ENCODE measurements around the gene NT5DC3.

NT5DC3 gene

DNA sequence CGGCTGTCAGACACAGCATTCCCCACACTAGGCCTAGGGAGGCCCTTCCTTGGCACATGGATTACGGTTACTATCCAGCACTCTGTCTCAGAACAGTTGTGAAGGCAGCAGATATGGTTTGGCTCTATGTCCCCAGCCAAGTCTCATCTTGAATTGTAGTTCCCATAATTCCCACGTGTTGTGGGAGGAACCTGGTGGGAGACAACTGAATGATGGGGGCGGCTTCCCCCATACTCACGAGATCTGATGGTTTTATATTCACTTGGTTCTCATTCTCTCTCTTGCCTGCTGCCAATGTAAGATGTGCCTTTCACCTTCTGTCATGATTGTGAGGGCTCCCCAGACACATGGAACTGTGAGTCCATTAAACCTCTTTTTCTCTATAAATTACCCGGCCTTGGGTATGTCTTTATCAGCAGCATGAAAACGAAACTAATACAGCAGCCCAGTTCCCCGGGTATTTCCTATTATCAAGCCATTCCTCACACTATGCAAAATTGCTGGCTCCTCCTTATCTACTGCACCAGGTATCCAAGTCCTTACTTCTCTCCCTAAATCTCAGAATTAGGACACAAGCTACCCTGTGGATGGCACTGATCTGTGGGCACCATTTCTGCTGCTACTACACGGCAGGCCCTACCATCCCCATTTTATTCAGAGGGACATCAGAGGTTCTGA is 33.3 kb downstream of the NT5DC3 start:
- H3K4me3 ChIP-seq (ENCODE audit: control insufficient read depth, low read depth, low read length): no peak overlapping the region
- no peak for TF ChIP-seq CTCF (IDR thresholded peaks at IDR 0.05; ENCODE audit: control insufficient read depth, insufficient read depth, low read depth, low read length, missing control alignments)
- DNase-seq (ENCODE audit: low read depth): no peak

DNA sequence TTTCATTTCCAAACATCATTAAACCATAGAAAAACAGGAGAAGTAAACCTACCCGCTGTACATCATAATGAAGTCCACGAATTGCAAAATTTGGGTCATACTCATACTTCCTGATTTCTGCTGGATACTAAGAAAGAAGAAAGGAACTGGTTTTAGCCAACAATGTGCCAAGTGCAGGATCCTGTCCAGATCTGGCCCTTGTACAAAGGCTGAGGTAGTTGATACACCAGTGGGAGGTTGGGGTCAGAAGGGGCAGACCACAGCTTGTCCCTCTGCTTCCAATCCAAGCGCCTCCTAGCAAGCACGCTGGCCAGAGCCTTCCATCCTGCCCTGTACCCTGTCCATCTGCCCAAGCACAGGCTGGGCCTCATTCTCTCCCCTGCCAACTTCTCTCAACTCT is 34.2 kb downstream of the NT5DC3 start:
- no peak for DNase-seq (ENCODE audit: low read depth)
- no peak overlapping the region for H3K4me3 ChIP-seq (ENCODE audit: control insufficient read depth, low read depth, low read length)
- TF ChIP-seq CTCF (IDR thresholded peaks at IDR 0.05; ENCODE audit: control insufficient read depth, insufficient read depth, low read depth, low read length, missing control alignments): no peak

DNA sequence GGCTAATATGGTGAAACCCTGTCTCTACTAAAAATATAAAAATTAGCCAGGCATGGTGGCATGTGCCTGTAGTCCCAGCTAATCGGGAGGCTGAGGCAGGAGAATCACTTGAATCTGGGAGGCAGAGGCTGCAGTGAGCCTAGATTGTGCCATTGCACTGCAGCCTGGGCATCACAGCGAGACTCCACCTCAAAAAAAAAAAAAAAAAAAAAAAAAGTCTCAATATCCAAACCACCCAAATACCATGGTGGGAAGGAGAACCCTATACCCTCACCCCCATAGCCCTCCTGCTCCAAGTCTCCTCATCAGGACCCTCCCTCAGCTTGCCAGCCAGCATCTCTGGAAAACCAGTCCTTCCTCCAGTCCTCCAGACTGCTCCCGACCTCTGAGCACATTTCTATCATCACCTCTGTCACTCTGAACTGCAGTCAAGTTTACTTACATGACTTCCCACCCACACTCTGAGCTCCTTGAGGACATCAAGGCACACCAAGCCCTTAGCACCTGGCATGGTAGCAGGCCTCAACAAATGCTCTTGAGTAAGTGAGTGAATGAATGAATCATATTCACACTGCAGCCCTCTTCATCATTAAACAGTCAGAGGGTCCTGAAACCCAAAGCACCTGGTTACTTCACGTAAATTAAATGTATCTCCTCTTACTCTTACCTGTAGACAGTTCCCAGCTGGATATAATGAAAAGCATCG is 35.2 kb downstream of the NT5DC3 start:
- no peak for DNase-seq (ENCODE audit: low read depth)
- H3K4me3 ChIP-seq (ENCODE audit: control insufficient read depth, low read depth, low read length): no peak overlapping the region
- no peak for TF ChIP-seq CTCF (IDR thresholded peaks at IDR 0.05; ENCODE audit: control insufficient read depth, insufficient read depth, low read depth, low read length, missing control alignments)

GRCh38 chr12:103803847-103804246 is 37.2 kb downstream of the NT5DC3 start:
- H3K4me3 ChIP-seq (ENCODE audit: control insufficient read depth, low read depth, low read length): no peak overlapping the region
- no peak for TF ChIP-seq CTCF (IDR thresholded peaks at IDR 0.05; ENCODE audit: control insufficient read depth, insufficient read depth, low read depth, low read length, missing control alignments)
- DNase-seq (ENCODE audit: low read depth): no peak

DNA sequence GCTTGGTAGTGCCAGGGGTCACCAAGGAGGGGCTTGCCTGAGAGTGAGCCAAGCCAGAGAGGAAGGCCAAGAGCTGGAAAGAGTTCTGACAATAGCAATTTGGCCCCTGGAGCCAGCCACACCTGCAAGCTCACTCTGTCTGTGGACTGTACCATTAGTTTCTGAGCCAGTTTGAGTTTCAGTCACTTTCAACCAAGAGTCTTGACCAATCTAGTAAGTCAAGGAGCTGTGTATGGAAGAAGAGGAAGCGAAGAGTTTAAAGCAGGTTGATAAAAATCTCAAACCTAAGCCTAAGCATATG is 38.5 kb downstream of the NT5DC3 start:
- no peak for DNase-seq (ENCODE audit: low read depth)
- no peak for TF ChIP-seq CTCF (IDR thresholded peaks at IDR 0.05; ENCODE audit: control insufficient read depth, insufficient read depth, low read depth, low read length, missing control alignments)
- H3K4me3 ChIP-seq (ENCODE audit: control insufficient read depth, low read depth, low read length): no peak overlapping the region

- no peak for TF ChIP-seq CTCF (IDR thresholded peaks at IDR 0.05; ENCODE audit: control insufficient read depth, insufficient read depth, low read depth, low read length, missing control alignments)
- no peak overlapping the region for H3K4me3 ChIP-seq (ENCODE audit: control insufficient read depth, low read depth, low read length)
- DNase-seq (ENCODE audit: low read depth): no peak
Observed at GRCh38 chr12:103801709-103802585, 39.1 kb downstream of the NT5DC3 start.
